ENCODE data around the gene OGFOD2. TPM values are rescaled to one million over a fixed set of nuclear protein-coding genes. Genes with fewer than 3 reads are reported as not detected.

Gene OGFOD2
- total and polyA plus RNA-seq, 2 of the 13 experiments (the other 11 are each of a cell fraction or from before 2014, with no cell fraction given): 13.2 to 14.6 TPM

GRCh38 chr12:122951406-122951805, 23.6 kb upstream of the OGFOD2 start:
- no TSS peak for BruUV-seq (replicated peaks)
- Histone ChIP-seq H3K9ac (ENCODE audit: insufficient read depth, low read depth, low read length) (no peak overlapping the region), H3K9me3 (ENCODE audit: low read length) (no peaks in the 10 kb centered on the region), H3K36me3 (replicated peaks in 1 of 2; ENCODE audit: control insufficient read depth in 1 of 2, insufficient read depth in 2 of 2, low read length in 2 of 2) (peaks cover 0 to 1% of the 10 kb centered on the region in 2 experiments; a peak in 1 of 5 replicates), H3K27me3 (ENCODE audit: control insufficient read depth in 1 of 2, insufficient read depth in 2 of 2, low read length in 2 of 2) (no peaks in the 10 kb centered on the region), H4K20me1 (ENCODE audit: insufficient read depth, low read length) (no peaks in the 10 kb centered on the region), H3K4me3 (replicated peaks in 1 of 3; ENCODE audit: insufficient read depth in 1 of 3, low read depth in 2 of 3, low read length in 3 of 3) (no peak overlapping the region), H3K79me2 (ENCODE audit: insufficient read depth, low read length) (no peaks in the 10 kb centered on the region), H3K4me1 (ENCODE audit: insufficient read depth, low read length) (peaks cover 21% of the 10 kb centered on the region), H3K27ac (ENCODE audit: extremely low read length, insufficient read depth, low read length) (no peak overlapping the region), H2AFZ (ENCODE audit: low read length) (no peak overlapping the region), H3K4me2 (ENCODE audit: low read depth, low read length) (no peak overlapping the region)
- ChIA-PET CTCF (ENCODE audit: low intra/inter-chr PET ratio, low total read pairs) (interaction anchor here (1.7 to 2.3 kb wide), 4 partner anchors 71 to 287 kb away, joined by 5 to 34 read pairs (median 14); no protein-coding TSS in a partner anchor), POLR2A (no interaction called here)
- FAIRE-seq (no peak), DNase-seq (ENCODE audit: low spot score) (peak; percentile 38), ATAC-seq (no peak)
- in situ Hi-C loops (cut with HindIII; ENCODE audit: extremely low pct_ligation_motif_present, low pct_unique_long_range_greater_than_20kb): no loop called here
- 83% methylated on average over 9 of the region's 9 CpGs for WGBS (ENCODE audit: low lambda C conversion rate)
- intact Hi-C loops (cut with micrococcal nuclease; ENCODE audit: unreplicated experiment): no loop called here
- TF ChIP-seq FOSL2 (CRISPR knock-in tag; IDR thresholded peaks at IDR 0.05): peak; percentile 85
- peak; percentile 28; the same call in 1 of the 2 replicates for TF ChIP-seq SAP130 (CRISPR knock-in tag; IDR thresholded peaks at IDR 0.05; ENCODE audit: low read depth)
- no peak for TF ChIP-seq CREB3 (CRISPR knock-in tag; IDR thresholded peaks at IDR 0.05)

- CTCF ChIA-PET (ENCODE audit: low intra/inter-chr PET ratio, low total read pairs): interaction anchor here (0.7 to 2.3 kb wide), 6 partner anchors 71 to 286 kb away, joined by 3 to 34 read pairs (median 10); no protein-coding TSS in a partner anchor
- Histone ChIP-seq H4K20me1 (ENCODE audit: insufficient read depth, low read length) (no peaks in the 10 kb centered on the region), H3K27ac (ENCODE audit: extremely low read length, insufficient read depth, low read length) (no peak overlapping the region), H3K4me2 (ENCODE audit: low read depth, low read length) (no peak overlapping the region), H3K36me3 (replicated peaks in 1 of 2; ENCODE audit: control insufficient read depth in 1 of 2, insufficient read depth in 2 of 2, low read length in 2 of 2) (peaks cover 1 to 3% of the 10 kb centered on the region in 2 experiments; a peak in 1 of 5 replicates), H3K4me1 (ENCODE audit: insufficient read depth, low read length) (peaks cover 12% of the 10 kb centered on the region), H3K79me2 (ENCODE audit: insufficient read depth, low read length) (no peaks in the 10 kb centered on the region), H3K9ac (ENCODE audit: insufficient read depth, low read depth, low read length) (no peak overlapping the region), H3K4me3 (replicated peaks in 1 of 3; ENCODE audit: insufficient read depth in 1 of 3, low read depth in 2 of 3, low read length in 3 of 3) (no peak overlapping the region), H3K27me3 (ENCODE audit: control insufficient read depth in 1 of 2, insufficient read depth in 2 of 2, low read length in 2 of 2) (no peaks in the 10 kb centered on the region), H2AFZ (ENCODE audit: low read length) (no peak overlapping the region), H3K9me3 (ENCODE audit: low read length) (no peaks in the 10 kb centered on the region)
- WGBS (ENCODE audit: low lambda C conversion rate): 72% methylated on average over 9 of the region's 12 CpGs
- FAIRE-seq (peak; percentile 93), DNase-seq (ENCODE audit: low spot score) (peak; percentile 59), ATAC-seq (peak; percentile 98)
- in situ Hi-C loops (cut with HindIII; ENCODE audit: extremely low pct_ligation_motif_present, low pct_unique_long_range_greater_than_20kb): no loop called here
- POLR2A ChIA-PET: interaction anchor here (0.6 kb wide), 1 partner anchor 146 kb away, joined by 3 read pairs; no protein-coding TSS in a partner anchor
- no TSS peak for BruUV-seq (replicated peaks)
- intact Hi-C loops (cut with micrococcal nuclease; ENCODE audit: unreplicated experiment): loop anchor here (1.0 to 2.0 kb wide), 3 partner anchors 72 to 159 kb away; no protein-coding TSS in a partner anchor
- TF ChIP-seq ZC3H4 (CRISPR knock-in tag; IDR thresholded peaks at IDR 0.05; ENCODE audit: borderline replicate concordance) (no peak), DR1 (CRISPR knock-in tag; IDR thresholded peaks at IDR 0.05) (no peak), ZFP37 (CRISPR knock-in tag; IDR thresholded peaks at IDR 0.05; ENCODE audit: borderline replicate concordance) (no peak), ZNF607 (CRISPR knock-in tag; IDR thresholded peaks at IDR 0.05; ENCODE audit: borderline replicate concordance) (no peak), U2AF2 (IDR thresholded peaks at IDR 0.05; ENCODE audit: low read depth, low read length) (no peak), PRDM15 (CRISPR knock-in tag; IDR thresholded peaks at IDR 0.05) (no peak), ARID2 (CRISPR knock-in tag; IDR thresholded peaks at IDR 0.05; ENCODE audit: borderline replicate concordance) (no peak), ETV5 (CRISPR knock-in tag; IDR thresholded peaks at IDR 0.05; ENCODE audit: borderline replicate concordance) (peak; percentile 34; the same call in 1 of the 2 replicates), ZNF614 (CRISPR knock-in tag; IDR thresholded peaks at IDR 0.05; ENCODE audit: borderline replicate concordance) (no peak)
Observed at GRCh38 chr12:122951979-122952892, 22.8 kb upstream of the OGFOD2 start.

Data from HepG2 (cell line).